HepG2 (cell line): ENCODE results near the gene CCDC57. TPM values are rescaled to one million over a fixed set of nuclear protein-coding genes. Genes with fewer than 3 reads are reported as not detected.

Experiments
- ARID4A ChIP-seq: sonication (generic); formaldehyde crosslinking; IDR thresholded peaks from 2 replicates; pipeline ENCODE4 v1.5.0; 2020; ENCODE audit warnings: mild to moderate bottlenecking, missing genetic modification reagents, borderline replicate concordance
- FOXM1 ChIP-seq: sonication (generic); formaldehyde crosslinking; IDR thresholded peaks from 2 replicates; pipeline ENCODE4 v1.5.0; 2020; ENCODE audit warnings: missing genetic modification reagents
- IKZF4 ChIP-seq: sonication (generic); formaldehyde crosslinking; IDR thresholded peaks from 2 replicates; pipeline ENCODE4 v1.5.1; 2020; ENCODE audit warnings: borderline replicate concordance, mild to moderate bottlenecking, low read depth, missing genetic modification reagents; ENCODE audit errors: not compliant biosample characterization
- SMAD3 ChIP-seq: sonication (generic); formaldehyde crosslinking; IDR thresholded peaks from 2 replicates; pipeline ENCODE4 v1.4.0; 2020; ENCODE audit warnings: missing genetic modification reagents
- TBX2 ChIP-seq: sonication (generic); formaldehyde crosslinking; IDR thresholded peaks from 2 replicates; pipeline ENCODE4 v1.5.0; 2020; ENCODE audit warnings: missing genetic modification reagents, mild to moderate bottlenecking, borderline replicate concordance
- ZNF10 ChIP-seq: sonication (generic); formaldehyde crosslinking; IDR thresholded peaks from 2 replicates; pipeline ENCODE4 v1.4.0; 2020; ENCODE audit warnings: mild to moderate bottlenecking, low read depth, missing genetic modification reagents, borderline replicate concordance
- ZNF318 ChIP-seq: sonication (generic); formaldehyde crosslinking; IDR thresholded peaks from 2 replicates; pipeline ENCODE4 v1.4.0; 2020; ENCODE audit warnings: mild to moderate bottlenecking, missing genetic modification reagents
- ZNF382 ChIP-seq: sonication (generic); formaldehyde crosslinking; IDR thresholded peaks from 2 replicates; pipeline ENCODE4 v1.5.0; 2020; ENCODE audit warnings: missing genetic modification reagents, mild to moderate bottlenecking, borderline replicate concordance
- ZNF431 ChIP-seq: sonication (generic); formaldehyde crosslinking; IDR thresholded peaks from 2 replicates; pipeline ENCODE4 v1.9.0; 2022; ENCODE audit warnings: missing genetic modification reagents, low read depth, mild to moderate bottlenecking, borderline replicate concordance
- ZNF446 ChIP-seq: sonication (generic); formaldehyde crosslinking; IDR thresholded peaks from 2 replicates; pipeline ENCODE4 v1.5.0; 2020; ENCODE audit warnings: mild to moderate bottlenecking, missing genetic modification reagents
- ZNF546 ChIP-seq: sonication (generic); formaldehyde crosslinking; conservative IDR thresholded peaks from 2 replicates; pipeline ENCODE4 v1.8.1; 2023; ENCODE audit warnings: mild to moderate bottlenecking, missing genetic modification reagents
- ZNF550 ChIP-seq: sonication (generic); formaldehyde crosslinking; IDR thresholded peaks from 2 replicates; pipeline ENCODE4 v1.4.0; 2020; ENCODE audit warnings: mild to moderate bottlenecking, missing genetic modification reagents, borderline replicate concordance
- ZNF562 ChIP-seq: sonication (generic); formaldehyde crosslinking; IDR thresholded peaks from 2 replicates; pipeline ENCODE4 v1.8.0; 2022; ENCODE audit warnings: missing genetic modification reagents, borderline replicate concordance
- ZNF670 ChIP-seq: sonication (generic); formaldehyde crosslinking; IDR thresholded peaks from 2 replicates; pipeline ENCODE4 v1.8.0; 2022; ENCODE audit warnings: mild to moderate bottlenecking, missing genetic modification reagents, borderline replicate concordance
- ZSCAN30 ChIP-seq: sonication (generic); formaldehyde crosslinking; IDR thresholded peaks from 2 replicates; pipeline ENCODE4 v1.5.0; 2020; ENCODE audit warnings: mild to moderate bottlenecking, missing genetic modification reagents
- polyA plus RNA-seq, 8 experiments: library from polyadenylated mRNA; depleted of rRNA in 3 of 8; stranded (reverse) in 7 of 8; unstranded in 1 of 8; fragments of >200 nt; fragmentation: Illumina TruSeq in 4 of 8; extraction: Trizol in 4 of 8; gene quantifications; 2 replicates each; pipeline versions ENCODE4 v1.2.1 to v1.2.3, GENCODE V29; 2011 to 2016; ENCODE audit warnings: low read depth in 4 of 8, missing spikeins in 1 of 8, mixed read lengths in 1 of 8; ENCODE audit not compliant: insufficient read depth in 1 of 8
- total RNA-seq, 5 experiments: library from RNA; depleted of rRNA; stranded (reverse); fragments of >200 nt; fragmentation: Illumina TruSeq; extraction: Trizol; gene quantifications; 2 replicates each; pipeline ENCODE4 v1.2.3, GENCODE V29; 2016; ENCODE audit warnings: low read depth in 1 of 5
- TF ChIP-seq, protein P1 (sequence below): sonication (generic); formaldehyde crosslinking; IDR thresholded peaks from 2 replicates; pipeline ENCODE4 v1.9.0; 2021; ENCODE audit warnings: missing genetic modification reagents, mild to moderate bottlenecking, borderline replicate concordance

The CCDC57 gene
- total and polyA plus RNA-seq, 2 of the 13 experiments (the other 11 are each of a cell fraction or from before 2014, with no cell fraction given): 59.3 to 59.9 TPM

DNA sequence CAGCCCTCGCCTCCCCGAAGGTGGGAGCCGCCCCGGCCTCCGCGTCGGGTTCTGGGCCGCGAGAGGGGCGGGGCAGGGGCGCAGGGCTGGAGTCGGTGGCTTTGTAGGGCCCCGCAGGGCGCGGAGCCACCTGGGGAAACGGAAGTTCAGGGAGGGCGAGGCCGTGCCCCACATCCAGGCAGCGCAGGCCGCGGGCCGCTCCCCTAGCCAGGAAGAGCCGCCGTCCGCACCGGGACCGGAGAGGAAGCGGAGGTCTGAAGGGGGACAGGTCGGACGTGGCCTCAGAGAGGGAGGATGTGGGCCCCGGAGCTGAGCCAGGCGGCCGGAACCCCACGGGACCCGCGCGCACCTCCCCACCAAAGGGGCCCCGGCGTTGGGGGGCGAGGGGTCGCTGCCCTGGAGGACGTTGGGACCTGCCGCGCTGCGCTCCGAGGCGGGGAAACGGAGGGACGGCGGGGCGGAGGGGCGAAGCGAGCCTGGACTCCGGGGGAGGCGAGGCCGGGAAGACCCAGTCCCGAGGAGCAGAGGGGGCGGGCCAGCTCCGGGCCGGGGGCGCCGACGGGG, 15.7 kb upstream of the CCDC57 start (continued):
- TF ChIP-seq ZNF431 (CRISPR knock-in tag): no peak
- no peak for TF ChIP-seq SMAD3 (CRISPR knock-in tag)
- TF ChIP-seq ZNF446 (CRISPR knock-in tag): peak; percentile 82
- TF ChIP-seq, protein P1, sequence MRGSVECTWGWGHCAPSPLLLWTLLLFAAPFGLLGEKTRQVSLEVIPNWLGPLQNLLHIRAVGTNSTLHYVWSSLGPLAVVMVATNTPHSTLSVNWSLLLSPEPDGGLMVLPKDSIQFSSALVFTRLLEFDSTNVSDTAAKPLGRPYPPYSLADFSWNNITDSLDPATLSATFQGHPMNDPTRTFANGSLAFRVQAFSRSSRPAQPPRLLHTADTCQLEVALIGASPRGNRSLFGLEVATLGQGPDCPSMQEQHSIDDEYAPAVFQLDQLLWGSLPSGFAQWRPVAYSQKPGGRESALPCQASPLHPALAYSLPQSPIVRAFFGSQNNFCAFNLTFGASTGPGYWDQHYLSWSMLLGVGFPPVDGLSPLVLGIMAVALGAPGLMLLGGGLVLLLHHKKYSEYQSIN: no peak
- no peak for TF ChIP-seq ZNF318 (CRISPR knock-in tag)
- no peak for TF ChIP-seq ZNF10 (CRISPR knock-in tag)
- peak; percentile 59 for TF ChIP-seq TBX2 (CRISPR knock-in tag)
- TF ChIP-seq ARID4A (CRISPR knock-in tag): no peak; the same call in 1 of the 2 replicates
- TF ChIP-seq ZNF546 (CRISPR knock-in tag): peak; percentile 32; the same call in 1 of the 2 replicates
- TF ChIP-seq ZNF382 (CRISPR knock-in tag): no peak
- TF ChIP-seq IKZF4: no peak
- no peak for TF ChIP-seq ZNF670 (CRISPR knock-in tag)
- TF ChIP-seq ZSCAN30 (CRISPR knock-in tag): no peak
- TF ChIP-seq ZNF550 (CRISPR knock-in tag): no peak
- TF ChIP-seq FOXM1: no peak
- no peak for TF ChIP-seq ZNF562 (CRISPR knock-in tag)
